ENCODE data around the gene KLHL10. TPM values are rescaled to one million over a fixed set of nuclear protein-coding genes. Genes with fewer than 3 reads are reported as not detected.

The KLHL10 gene
- total RNA-seq, 1 donor from 2014 or later, result not detected

GRCh38 chr17:41895617-41896016 lies 58.0 kb downstream of the KLHL10 start:
- H3K9me3 Mint-ChIP-seq, result no peaks in the 10 kb centered on the region
- DNase-seq, result no peak
- H3K4me3 Mint-ChIP-seq, result no peak overlapping the region
- intact Hi-C loops (cut with micrococcal nuclease), result no loop called here
- no peaks in the 10 kb centered on the region for H3K4me1 Mint-ChIP-seq
- H3K36me3 Mint-ChIP-seq (ENCODE audit: low read depth), result peaks cover 82% of the 10 kb centered on the region
- H3K27ac Mint-ChIP-seq, result no peak overlapping the region
- no peak for ATAC-seq (ENCODE audit: low read depth)
- no peaks in the 10 kb centered on the region for H3K27me3 Mint-ChIP-seq
- no peak for TF ChIP-seq CTCF (IDR thresholded peaks at IDR 0.05)
- ChIA-PET POLR2A (interaction anchor here (0.6 kb wide), 1 partner anchor 260 kb away, joined by 3 read pairs; no protein-coding TSS in a partner anchor), CTCF (no interaction called here)

GRCh38 chr17:41896726-41897125 lies 59.1 kb downstream of the KLHL10 start:
- H3K4me3 Mint-ChIP-seq, result no peak overlapping the region
- POLR2A ChIA-PET, result no interaction called here
- ATAC-seq (ENCODE audit: low read depth) (no peak), DNase-seq (no peak)
- H3K27me3 Mint-ChIP-seq, result no peaks in the 10 kb centered on the region
- no peak overlapping the region for H3K27ac Mint-ChIP-seq
- H3K36me3 Mint-ChIP-seq (ENCODE audit: low read depth), result peaks cover 89% of the 10 kb centered on the region
- H3K9me3 Mint-ChIP-seq, result no peaks in the 10 kb centered on the region
- intact Hi-C loops (cut with micrococcal nuclease), result no loop called here
- CTCF ChIA-PET, result no interaction called here
- no peak for TF ChIP-seq CTCF (IDR thresholded peaks at IDR 0.05)
- no peaks in the 10 kb centered on the region for H3K4me1 Mint-ChIP-seq

Other genes with a start within 250 kb of the KLHL10 start
- gene KRT16, start 225.1 kb upstream of the KLHL10 start, total RNA-seq, result not detected in 2 replicates
- not detected in 2 replicates for gene KRT17, start 213.2 kb upstream of the KLHL10 start, total RNA-seq
- 843 and 900 TPM in 2 replicates for gene EIF1, start 148.9 kb upstream of the KLHL10 start, total RNA-seq
- gene GAST, start 125.5 kb upstream of the KLHL10 start, total RNA-seq, result not detected in 2 replicates
- gene HAP1, start 103.2 kb upstream of the KLHL10 start, total RNA-seq, result 0.10 and 0.11 TPM in 2 replicates
- 27.3 and 31.1 TPM in 2 replicates for gene JUP, start 51.1 kb upstream of the KLHL10 start, total RNA-seq
- 0.76 and 1.9 TPM in 2 replicates for gene P3H4, start 25.9 kb upstream of the KLHL10 start, total RNA-seq
- gene FKBP10, start 24.8 kb upstream of the KLHL10 start, total RNA-seq, result 0.54 and 0.86 TPM in 2 replicates
- gene NT5C3B, start 1.6 kb upstream of the KLHL10 start, total RNA-seq, result 38.7 and 41.0 TPM in 2 replicates
- 13.6 and 17.3 TPM in 2 replicates for gene KLHL11, start 27.6 kb downstream of the KLHL10 start, total RNA-seq
- gene ACLY, start 81.1 kb downstream of the KLHL10 start, total RNA-seq, result 133 and 143 TPM in 2 replicates
- gene ODAD4, start 92.8 kb downstream of the KLHL10 start, total RNA-seq, result 0.56 and 1.1 TPM in 2 replicates
- gene CNP, start 129.0 kb downstream of the KLHL10 start, total RNA-seq, result 47.2 and 48.0 TPM in 2 replicates
- 130 and 152 TPM in 2 replicates for gene DNAJC7, start 179.6 kb downstream of the KLHL10 start, total RNA-seq
- 23.9 and 25.8 TPM in 2 replicates for gene NKIRAS2, start 182.3 kb downstream of the KLHL10 start, total RNA-seq
- 3.1 and 4.5 TPM in 2 replicates for gene C17orf113, start 212.8 kb downstream of the KLHL10 start, total RNA-seq